Measurements from ENCODE around the gene KCNK10.

KCNK10 gene

DNA sequence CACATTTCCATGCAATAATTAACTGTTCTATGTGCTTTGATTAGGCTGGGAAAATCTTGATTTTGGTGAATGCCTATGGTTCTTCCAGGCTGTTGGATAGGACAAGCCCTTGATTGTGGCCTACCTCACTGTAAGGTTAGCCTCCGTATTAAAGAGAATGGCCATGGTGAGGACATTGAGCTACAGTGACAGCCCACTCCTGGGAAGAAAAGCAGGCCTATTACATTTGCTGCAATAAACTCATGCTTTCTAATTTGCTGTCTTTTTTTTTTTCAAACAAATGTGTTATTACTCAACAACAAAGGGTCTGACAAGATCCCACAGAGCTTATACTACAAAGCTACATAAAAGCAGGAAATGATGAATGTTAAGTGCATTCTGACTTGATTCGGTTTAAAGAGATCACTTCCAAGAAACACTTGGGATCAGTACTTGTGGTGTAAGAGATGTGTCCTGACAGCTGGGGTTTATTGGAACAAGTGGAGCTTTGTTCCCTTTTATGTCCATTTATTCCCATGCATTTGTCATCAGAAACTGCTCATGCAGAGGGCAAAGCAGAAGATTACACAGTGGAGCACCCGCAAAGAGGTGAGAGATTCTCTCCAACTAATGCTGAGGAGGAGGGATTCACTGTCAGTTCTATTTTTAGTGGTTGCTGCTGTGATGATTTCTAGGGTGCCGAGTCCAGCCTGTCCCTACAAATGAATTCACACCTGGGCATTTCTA is 29.1 kb upstream of the KCNK10 start:
- DNase-seq (ENCODE audit: low read depth in 1 of 2, low spot score in 1 of 2) = no peak
- TF ChIP-seq POLR2AphosphoS5 (IDR thresholded peaks at IDR 0.05; ENCODE audit: low read depth) (no peak), GABPA (IDR thresholded peaks at IDR 0.05; ENCODE audit: low read depth) (no peak), SPI1 (IDR thresholded peaks at IDR 0.05; ENCODE audit: borderline replicate concordance, low read depth) (no peak)
- TF ChIP-seq, protein P1, sequence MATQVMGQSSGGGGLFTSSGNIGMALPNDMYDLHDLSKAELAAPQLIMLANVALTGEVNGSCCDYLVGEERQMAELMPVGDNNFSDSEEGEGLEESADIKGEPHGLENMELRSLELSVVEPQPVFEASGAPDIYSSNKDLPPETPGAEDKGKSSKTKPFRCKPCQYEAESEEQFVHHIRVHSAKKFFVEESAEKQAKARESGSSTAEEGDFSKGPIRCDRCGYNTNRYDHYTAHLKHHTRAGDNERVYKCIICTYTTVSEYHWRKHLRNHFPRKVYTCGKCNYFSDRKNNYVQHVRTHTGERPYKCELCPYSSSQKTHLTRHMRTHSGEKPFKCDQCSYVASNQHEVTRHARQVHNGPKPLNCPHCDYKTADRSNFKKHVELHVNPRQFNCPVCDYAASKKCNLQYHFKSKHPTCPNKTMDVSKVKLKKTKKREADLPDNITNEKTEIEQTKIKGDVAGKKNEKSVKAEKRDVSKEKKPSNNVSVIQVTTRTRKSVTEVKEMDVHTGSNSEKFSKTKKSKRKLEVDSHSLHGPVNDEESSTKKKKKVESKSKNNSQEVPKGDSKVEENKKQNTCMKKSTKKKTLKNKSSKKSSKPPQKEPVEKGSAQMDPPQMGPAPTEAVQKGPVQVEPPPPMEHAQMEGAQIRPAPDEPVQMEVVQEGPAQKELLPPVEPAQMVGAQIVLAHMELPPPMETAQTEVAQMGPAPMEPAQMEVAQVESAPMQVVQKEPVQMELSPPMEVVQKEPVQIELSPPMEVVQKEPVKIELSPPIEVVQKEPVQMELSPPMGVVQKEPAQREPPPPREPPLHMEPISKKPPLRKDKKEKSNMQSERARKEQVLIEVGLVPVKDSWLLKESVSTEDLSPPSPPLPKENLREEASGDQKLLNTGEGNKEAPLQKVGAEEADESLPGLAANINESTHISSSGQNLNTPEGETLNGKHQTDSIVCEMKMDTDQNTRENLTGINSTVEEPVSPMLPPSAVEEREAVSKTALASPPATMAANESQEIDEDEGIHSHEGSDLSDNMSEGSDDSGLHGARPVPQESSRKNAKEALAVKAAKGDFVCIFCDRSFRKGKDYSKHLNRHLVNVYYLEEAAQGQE (IDR thresholded peaks at IDR 0.05; ENCODE audit: insufficient replicate concordance, low read depth) = no peak
- TF ChIP-seq, protein P2, sequence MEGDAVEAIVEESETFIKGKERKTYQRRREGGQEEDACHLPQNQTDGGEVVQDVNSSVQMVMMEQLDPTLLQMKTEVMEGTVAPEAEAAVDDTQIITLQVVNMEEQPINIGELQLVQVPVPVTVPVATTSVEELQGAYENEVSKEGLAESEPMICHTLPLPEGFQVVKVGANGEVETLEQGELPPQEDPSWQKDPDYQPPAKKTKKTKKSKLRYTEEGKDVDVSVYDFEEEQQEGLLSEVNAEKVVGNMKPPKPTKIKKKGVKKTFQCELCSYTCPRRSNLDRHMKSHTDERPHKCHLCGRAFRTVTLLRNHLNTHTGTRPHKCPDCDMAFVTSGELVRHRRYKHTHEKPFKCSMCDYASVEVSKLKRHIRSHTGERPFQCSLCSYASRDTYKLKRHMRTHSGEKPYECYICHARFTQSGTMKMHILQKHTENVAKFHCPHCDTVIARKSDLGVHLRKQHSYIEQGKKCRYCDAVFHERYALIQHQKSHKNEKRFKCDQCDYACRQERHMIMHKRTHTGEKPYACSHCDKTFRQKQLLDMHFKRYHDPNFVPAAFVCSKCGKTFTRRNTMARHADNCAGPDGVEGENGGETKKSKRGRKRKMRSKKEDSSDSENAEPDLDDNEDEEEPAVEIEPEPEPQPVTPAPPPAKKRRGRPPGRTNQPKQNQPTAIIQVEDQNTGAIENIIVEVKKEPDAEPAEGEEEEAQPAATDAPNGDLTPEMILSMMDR (IDR thresholded peaks at IDR 0.05; ENCODE audit: insufficient read depth, low read length) = no peak

DNA sequence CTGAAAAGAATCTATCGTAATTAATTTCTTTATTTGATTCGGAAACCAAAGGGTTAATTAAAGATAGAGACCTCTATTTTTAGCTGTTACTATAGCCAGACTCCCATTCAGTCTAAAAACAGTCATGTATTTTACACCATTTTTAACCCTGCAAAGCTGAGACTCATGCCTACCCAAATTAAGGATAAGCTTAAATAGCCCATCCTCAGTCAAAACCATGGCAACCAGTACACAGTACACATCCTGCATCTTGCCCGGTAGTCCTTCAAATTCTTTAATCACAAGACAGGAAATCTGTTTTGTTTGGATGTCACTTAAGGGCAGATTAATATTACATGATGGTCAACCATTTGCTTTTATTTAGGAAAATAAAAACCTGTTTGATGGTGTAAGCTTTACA is 25.5 kb upstream of the KCNK10 start:
- Histone ChIP-seq H3K27me3 (ENCODE audit: insufficient read depth, poor library complexity, severe bottlenecking) (no peaks in the 10 kb centered on the region), H3K27ac (replicated peaks) (no peak overlapping the region), H3K4me3 (replicated peaks; ENCODE audit: insufficient read depth, low read length) (no peak overlapping the region)
- TF ChIP-seq GABPA (IDR thresholded peaks at IDR 0.05; ENCODE audit: low read depth) = no peak
- TF ChIP-seq, protein P2 (IDR thresholded peaks at IDR 0.05; ENCODE audit: insufficient read depth, low read length) = no peak
- TF ChIP-seq, protein P1 (IDR thresholded peaks at IDR 0.05; ENCODE audit: insufficient replicate concordance, low read depth) = no peak
- no peak for DNase-seq (ENCODE audit: low read depth in 1 of 2, low spot score in 1 of 2)

More for the DNA sequence above, 29.1 kb upstream of the KCNK10 start:
- no peaks in the 10 kb centered on the region for H3K27me3 ChIP-seq (ENCODE audit: insufficient read depth, poor library complexity, severe bottlenecking)
- no peak overlapping the region for H3K4me3 ChIP-seq (replicated peaks; ENCODE audit: insufficient read depth, low read length)
- no peak overlapping the region for H3K27ac ChIP-seq (replicated peaks)

DNA sequence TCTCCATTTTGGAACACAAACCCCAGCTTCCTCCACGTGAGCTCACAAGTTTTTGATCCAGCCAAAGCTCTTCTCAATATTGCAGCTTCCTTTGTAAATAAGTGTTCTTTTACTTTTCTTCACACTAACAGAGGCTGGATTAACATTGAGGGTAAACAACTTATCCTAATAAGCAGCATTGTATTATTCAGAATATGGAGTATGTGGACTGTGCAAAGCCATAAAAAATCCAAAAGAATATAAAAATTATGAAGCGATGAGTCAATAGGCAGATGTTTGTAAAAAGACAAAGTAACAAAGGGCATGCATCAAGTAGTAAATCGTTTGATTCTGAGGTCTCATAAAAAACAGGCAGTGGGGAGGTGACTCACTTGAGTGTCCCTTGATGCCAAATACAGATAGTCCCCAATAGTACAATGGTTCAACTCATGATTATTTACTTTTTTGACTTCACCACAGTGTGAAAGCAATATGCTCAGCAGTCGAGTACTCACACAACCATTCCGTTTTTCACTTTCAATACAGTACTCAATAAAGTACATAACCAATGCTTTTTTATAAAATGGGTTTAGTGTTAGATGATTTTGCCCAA is 23.1 kb upstream of the KCNK10 start:
- no peak for DNase-seq (ENCODE audit: low read depth in 1 of 2, low spot score in 1 of 2)
- no peak overlapping the region for H3K4me3 ChIP-seq (replicated peaks; ENCODE audit: insufficient read depth, low read length)
- H3K27ac ChIP-seq (replicated peaks) = no peak overlapping the region
- no peak for TF ChIP-seq GABPA (IDR thresholded peaks at IDR 0.05; ENCODE audit: low read depth)
- TF ChIP-seq, protein P2 (IDR thresholded peaks at IDR 0.05; ENCODE audit: insufficient read depth, low read length) = no peak
- TF ChIP-seq, protein P1 (IDR thresholded peaks at IDR 0.05; ENCODE audit: insufficient replicate concordance, low read depth) = no peak
- TF ChIP-seq POLR2AphosphoS5 (IDR thresholded peaks at IDR 0.05; ENCODE audit: low read depth) = no peak
- no peak for TF ChIP-seq SPI1 (IDR thresholded peaks at IDR 0.05; ENCODE audit: borderline replicate concordance, low read depth)
- no peaks in the 10 kb centered on the region for H3K27me3 ChIP-seq (ENCODE audit: insufficient read depth, poor library complexity, severe bottlenecking)

Measured in HL-60 (cell line).